Liver (tissue), 9 donors: ENCODE results near the gene ZNF423. TPM values are rescaled to one million over a fixed set of nuclear protein-coding genes. Genes with fewer than 3 reads are reported as not detected.

Experiments
- DNase-seq: peaks from one replicate; pipeline ENCODE4 v3.0.0-alpha.2; 2017; ENCODE audit warnings: low spot score
- H3K27ac ChIP-seq, 2 donors: one replicate each; pipeline ENCODE4 v1.7.0; 2013; ENCODE audit warnings: inconsistent platforms in 2 of 2, low read length in 2 of 2, control low read depth in 1 of 2, low read depth in 1 of 2, mild to moderate bottlenecking in 1 of 2
- H3K27me3 ChIP-seq, 4 donors: one replicate each; pipeline versions ENCODE4 v1.6.1 to v1.7.0; 2013; ENCODE audit warnings: low read length in 3 of 4, inconsistent platforms in 1 of 4, mild to moderate bottlenecking in 1 of 4, moderate library complexity in 1 of 4; ENCODE audit not compliant: control insufficient read depth in 4 of 4, insufficient read depth in 4 of 4
- H3K36me3 ChIP-seq, 4 donors: one replicate each; pipeline versions ENCODE4 v1.6.1 to v1.7.0; 2013; ENCODE audit warnings: low read length in 3 of 4, mild to moderate bottlenecking in 3 of 4, low read depth in 1 of 4, moderate library complexity in 1 of 4; ENCODE audit not compliant: control insufficient read depth in 4 of 4, insufficient read depth in 3 of 4
- H3K4me1 ChIP-seq, 4 donors: one replicate each; pipeline versions ENCODE4 v1.6.1 to v1.7.0; 2013; ENCODE audit warnings: low read length in 3 of 4, mild to moderate bottlenecking in 3 of 4, moderate library complexity in 1 of 4; ENCODE audit not compliant: control insufficient read depth in 4 of 4, insufficient read depth in 4 of 4
- H3K4me3 ChIP-seq, 3 donors: one replicate each; pipeline versions ENCODE4 v1.6.1 to v1.7.0; 2013; ENCODE audit warnings: low read length in 3 of 3, control low read depth in 1 of 3, low read depth in 1 of 3, mild to moderate bottlenecking in 1 of 3
- H3K9ac ChIP-seq, 2 donors: one replicate each; pipeline ENCODE4 v1.7.0; 2013; ENCODE audit warnings: low read length in 2 of 2, mild to moderate bottlenecking in 2 of 2, moderate library complexity in 2 of 2, control low read depth in 1 of 2, low read depth in 1 of 2
- H3K9me3 ChIP-seq, 4 donors: one replicate each; pipeline versions ENCODE4 v1.6.1 to v1.7.0; 2013; ENCODE audit warnings: low read length in 3 of 4; ENCODE audit not compliant: control insufficient read depth in 4 of 4
- CTCF ChIP-seq: fragments of 150-350 bp; IDR thresholded peaks from 2 replicates; pipeline ENCODE4 v1.5.1; 2017; ENCODE audit warnings: improper control_type of control experiment, low read depth, low read length; ENCODE audit not compliant: missing input control
- EGR1 ChIP-seq, 2 donors: IDR thresholded peaks; 2 replicates each; pipeline ENCODE4 v1.6.1; 2016 to 2018; ENCODE audit warnings: antibody characterized with exemption in 2 of 2, low read depth in 2 of 2
- FOXA1 ChIP-seq: IDR thresholded peaks from 2 replicates; pipeline ENCODE4 v1.6.1; 2016; ENCODE audit warnings: antibody characterized with exemption
- GABPA ChIP-seq, 2 donors: IDR thresholded peaks in 1 of 2; conservative IDR thresholded peaks in 1 of 2; 2 replicates each; pipeline ENCODE4 v1.6.1; 2016; ENCODE audit warnings: antibody characterized with exemption in 2 of 2, mild to moderate bottlenecking in 1 of 2, moderate library complexity in 1 of 2
- HNF4A ChIP-seq, 2 donors: conservative IDR thresholded peaks; 2 replicates each; pipeline ENCODE4 v1.6.1; 2016; ENCODE audit warnings: antibody characterized with exemption in 2 of 2, mild to moderate bottlenecking in 2 of 2
- HNF4G ChIP-seq: IDR thresholded peaks from 2 replicates; pipeline ENCODE4 v1.6.1; 2016; ENCODE audit warnings: antibody characterized with exemption
- JUND ChIP-seq, 2 donors: IDR thresholded peaks; 2 replicates each; pipeline ENCODE4 v1.6.1; 2016; ENCODE audit warnings: antibody characterized with exemption in 2 of 2
- NR2F2 ChIP-seq: IDR thresholded peaks from 2 replicates; pipeline ENCODE4 v1.6.1; 2016; ENCODE audit warnings: antibody characterized with exemption
- RAD21 ChIP-seq, 2 donors: IDR thresholded peaks; 2 replicates each; pipeline ENCODE4 v1.6.1; 2016; ENCODE audit warnings: antibody characterized with exemption in 2 of 2, mild to moderate bottlenecking in 2 of 2
- REST ChIP-seq: IDR thresholded peaks from 2 replicates; pipeline ENCODE4 v1.6.1; 2016; ENCODE audit warnings: antibody characterized with exemption, mild to moderate bottlenecking
- RXRA ChIP-seq, 2 donors: IDR thresholded peaks; 2 replicates each; pipeline ENCODE4 v1.6.1; 2017 to 2018; ENCODE audit warnings: antibody characterized with exemption in 2 of 2, mild to moderate bottlenecking in 1 of 2
- SP1 ChIP-seq: IDR thresholded peaks from 2 replicates; pipeline ENCODE4 v1.6.1; 2018; ENCODE audit warnings: antibody characterized with exemption, mild to moderate bottlenecking
- TAF1 ChIP-seq: conservative IDR thresholded peaks from 2 replicates; pipeline ENCODE4 v1.6.1; 2016; ENCODE audit warnings: antibody characterized with exemption, mild to moderate bottlenecking
- YY1 ChIP-seq: IDR thresholded peaks from 2 replicates; pipeline ENCODE4 v1.6.1; 2016; ENCODE audit warnings: antibody characterized with exemption, mild to moderate bottlenecking
- WGBS: extraction: QIAGEN DNeasy Blood & Tissue Kit; methylation state at CpG from one replicate; pipeline ENCODE4 v1.1.7; 2013; 5-methylcytosine and 5-hydroxymethylcytosine counted together
- polyA plus RNA-seq, 2 donors: library from polyadenylated mRNA; stranded (reverse) in 1 of 2; unstranded in 1 of 2; fragments of 200-250 nt in 1 of 2; fragments of >200 nt in 1 of 2; fragmentation: Nextera tagmentation in 1 of 2; extraction: Ambion mirVana in 1 of 2; gene quantifications; one replicate each; pipeline versions ENCODE4 v1.2.1 to v1.2.3, GENCODE V29; 2013 to 2015
- total RNA-seq, 2 donors: library from RNA; depleted of rRNA; stranded (reverse); fragments of >200 nt; gene quantifications; one replicate each; pipeline ENCODE4 v1.2.3, GENCODE V29; 2014
- TF ChIP-seq, protein P1 (sequence below): IDR thresholded peaks from 2 replicates; pipeline ENCODE4 v1.6.1; 2016; ENCODE audit warnings: antibody characterized with exemption
- TF ChIP-seq, protein P2 (sequence below): IDR thresholded peaks from 2 replicates; pipeline ENCODE4 v1.6.1; 2016; ENCODE audit warnings: antibody characterized with exemption
- TF ChIP-seq, protein P3 (sequence below): IDR thresholded peaks from 2 replicates; pipeline ENCODE4 v1.6.1; 2016; ENCODE audit warnings: antibody characterized with exemption
- donor health status: healthy.
- donor health status: healthy.
- donor health status: healthy.
- donor health status: healthy.
- donor health status: healthy.

Gene ZNF423
- total and polyA plus RNA-seq, 4 donors, result 0.24 to 1.6 (median 0.39) TPM

DNA sequence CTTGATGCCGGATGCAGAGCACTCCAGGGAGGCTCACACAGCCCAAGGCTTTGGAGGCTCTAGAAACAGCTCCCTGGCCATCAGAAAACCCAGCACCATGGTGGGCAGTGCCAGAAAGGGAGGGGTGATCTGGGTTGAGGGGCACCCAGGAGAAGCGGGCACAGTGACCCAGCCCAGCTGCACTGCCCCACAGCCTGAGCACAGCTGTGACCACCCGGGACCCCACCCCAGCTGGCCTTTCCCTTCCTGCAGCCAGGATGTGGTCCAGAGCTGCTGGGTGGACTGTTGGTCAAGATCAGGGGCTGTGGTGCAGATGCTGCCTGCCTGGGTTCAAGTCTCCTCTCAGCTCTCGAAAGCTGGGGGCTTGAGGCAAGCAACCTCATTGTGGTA is 223.1 kb downstream of the ZNF423 start:
- DNase-seq, result no peak
- H3K36me3 ChIP-seq, result no peaks in the 10 kb centered on the region
- H3K4me1 ChIP-seq, result no peaks in the 10 kb centered on the region
- no peak overlapping the region for H3K27ac ChIP-seq
- no peak overlapping the region for H3K9ac ChIP-seq
- H3K27me3 ChIP-seq, result no peaks in the 10 kb centered on the region
- 85% methylated on average over 4 of the region's 4 CpGs for WGBS
- TF ChIP-seq TAF1 (no peak), SP1 (no peak), HNF4G (no peak), CTCF (no peak), FOXA1 (no peak), RAD21 (IDR thresholded peaks at IDR 0.05) (no peak), EGR1 (IDR thresholded peaks at IDR 0.05; ENCODE audit: low read depth in 2 of 2) (no peak)
- TF ChIP-seq, protein P1, sequence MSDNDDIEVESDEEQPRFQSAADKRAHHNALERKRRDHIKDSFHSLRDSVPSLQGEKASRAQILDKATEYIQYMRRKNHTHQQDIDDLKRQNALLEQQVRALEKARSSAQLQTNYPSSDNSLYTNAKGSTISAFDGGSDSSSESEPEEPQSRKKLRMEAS, result no peak
- TF ChIP-seq, protein P2, sequence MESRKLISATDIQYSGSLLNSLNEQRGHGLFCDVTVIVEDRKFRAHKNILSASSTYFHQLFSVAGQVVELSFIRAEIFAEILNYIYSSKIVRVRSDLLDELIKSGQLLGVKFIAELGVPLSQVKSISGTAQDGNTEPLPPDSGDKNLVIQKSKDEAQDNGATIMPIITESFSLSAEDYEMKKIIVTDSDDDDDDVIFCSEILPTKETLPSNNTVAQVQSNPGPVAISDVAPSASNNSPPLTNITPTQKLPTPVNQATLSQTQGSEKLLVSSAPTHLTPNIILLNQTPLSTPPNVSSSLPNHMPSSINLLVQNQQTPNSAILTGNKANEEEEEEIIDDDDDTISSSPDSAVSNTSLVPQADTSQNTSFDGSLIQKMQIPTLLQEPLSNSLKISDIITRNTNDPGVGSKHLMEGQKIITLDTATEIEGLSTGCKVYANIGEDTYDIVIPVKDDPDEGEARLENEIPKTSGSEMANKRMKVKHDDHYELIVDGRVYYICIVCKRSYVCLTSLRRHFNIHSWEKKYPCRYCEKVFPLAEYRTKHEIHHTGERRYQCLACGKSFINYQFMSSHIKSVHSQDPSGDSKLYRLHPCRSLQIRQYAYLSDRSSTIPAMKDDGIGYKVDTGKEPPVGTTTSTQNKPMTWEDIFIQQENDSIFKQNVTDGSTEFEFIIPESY, result no peak
- TF ChIP-seq, protein P3, sequence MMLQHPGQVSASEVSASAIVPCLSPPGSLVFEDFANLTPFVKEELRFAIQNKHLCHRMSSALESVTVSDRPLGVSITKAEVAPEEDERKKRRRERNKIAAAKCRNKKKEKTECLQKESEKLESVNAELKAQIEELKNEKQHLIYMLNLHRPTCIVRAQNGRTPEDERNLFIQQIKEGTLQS, result no peak
- no peak overlapping the region for H3K4me3 ChIP-seq
- H3K9me3 ChIP-seq, result peaks cover 0 to 3% (median 0%) of the 10 kb centered on the region in 4 donors

- H3K27me3 ChIP-seq, result no peaks in the 10 kb centered on the region
- no peaks in the 10 kb centered on the region for H3K36me3 ChIP-seq
- 88% methylated on average over 9 of the region's 9 CpGs for WGBS
- TF ChIP-seq, protein P3, result no peak
- TF ChIP-seq HNF4G (no peak), RXRA (IDR thresholded peaks at IDR 0.05) (no peak), GABPA (IDR thresholded peaks at IDR 0.05 in 1 of 2, conservative IDR thresholded peaks at IDR 0.05 in 1 of 2) (no peak), TAF1 (no peak), RAD21 (IDR thresholded peaks at IDR 0.05) (no peak), EGR1 (IDR thresholded peaks at IDR 0.05; ENCODE audit: low read depth in 2 of 2) (no peak), JUND (IDR thresholded peaks at IDR 0.05) (no peak), REST (no peak), YY1 (no peak), HNF4A (conservative IDR thresholded peaks at IDR 0.05) (no peak), CTCF (no peak), SP1 (no peak), NR2F2 (no peak)
- TF ChIP-seq, protein P2, result no peak
- TF ChIP-seq, protein P1, result no peak
- H3K9ac ChIP-seq, result no peak overlapping the region
- no peaks in the 10 kb centered on the region for H3K4me1 ChIP-seq
- no peak overlapping the region for H3K4me3 ChIP-seq
- H3K9me3 ChIP-seq, result peaks cover 0 to 3% (median 0%) of the 10 kb centered on the region in 4 donors
- H3K27ac ChIP-seq, result no peak overlapping the region
- DNase-seq, result no peak
Measured at GRCh38 chr16:49632086-49632794, 223.7 kb downstream of the ZNF423 start.
